Activated CD4-positive, alpha-beta memory T cell treated with anti-CD3 and anti-CD28 coated beads for 36 hours (primary cell): Measurements from ENCODE around the gene XRCC3. TPM values are rescaled to one million over a fixed set of nuclear protein-coding genes. Genes with fewer than 3 reads are reported as not detected.

Experiments used
- total RNA-seq, 2 experiments: library from RNA; stranded (reverse); gene quantifications; one replicate each; pipeline ENCODE4 v1.2.3, GENCODE V29; 2021

XRCC3 gene
- total RNA-seq, 2 experiments from 2014 or later: 41.9 to 48.5 TPM

Other genes starting within 250 kb of the XRCC3 start
- gene CKB, start 192.6 kb downstream of the XRCC3 start, total RNA-seq: 1 to 10 TPM; 5.9 to 6.1 TPM
- 1 to 10 TPM; 7.4 to 7.6 TPM for gene TRMT61A, start 186.3 kb downstream of the XRCC3 start, total RNA-seq
- 10 to 100 TPM; 23.2 to 23.8 TPM for gene BAG5, start 152.8 kb downstream of the XRCC3 start, total RNA-seq
- gene COA8, start 152.5 kb downstream of the XRCC3 start, total RNA-seq: 10 to 100 TPM; 46.2 to 48.9 TPM
- 100 to 1,000 TPM; 119 to 130 TPM for gene KLC1, start 86.2 kb downstream of the XRCC3 start, total RNA-seq
- gene ZFYVE21, start 359 bp upstream of the XRCC3 start, total RNA-seq: 10 to 100 TPM; 14.9 to 15.9 TPM
- gene PPP1R13B, start 132.1 kb upstream of the XRCC3 start, total RNA-seq: 10 to 100 TPM; 13.5 to 14.8 TPM
- gene TDRD9, start 213.0 kb upstream of the XRCC3 start, total RNA-seq: under 1 TPM; 0.19 to 0.85 TPM
- gene RD3L, start 227.1 kb upstream of the XRCC3 start, total RNA-seq: not detected